Measurements from ENCODE around the gene LPO. TPM values are rescaled to one million over a fixed set of nuclear protein-coding genes. Genes with fewer than 3 reads are reported as not detected.

LPO gene
- total and polyA plus RNA-seq, 2 experiments from 2014 or later = 0.29 to 1.0 TPM

DNA sequence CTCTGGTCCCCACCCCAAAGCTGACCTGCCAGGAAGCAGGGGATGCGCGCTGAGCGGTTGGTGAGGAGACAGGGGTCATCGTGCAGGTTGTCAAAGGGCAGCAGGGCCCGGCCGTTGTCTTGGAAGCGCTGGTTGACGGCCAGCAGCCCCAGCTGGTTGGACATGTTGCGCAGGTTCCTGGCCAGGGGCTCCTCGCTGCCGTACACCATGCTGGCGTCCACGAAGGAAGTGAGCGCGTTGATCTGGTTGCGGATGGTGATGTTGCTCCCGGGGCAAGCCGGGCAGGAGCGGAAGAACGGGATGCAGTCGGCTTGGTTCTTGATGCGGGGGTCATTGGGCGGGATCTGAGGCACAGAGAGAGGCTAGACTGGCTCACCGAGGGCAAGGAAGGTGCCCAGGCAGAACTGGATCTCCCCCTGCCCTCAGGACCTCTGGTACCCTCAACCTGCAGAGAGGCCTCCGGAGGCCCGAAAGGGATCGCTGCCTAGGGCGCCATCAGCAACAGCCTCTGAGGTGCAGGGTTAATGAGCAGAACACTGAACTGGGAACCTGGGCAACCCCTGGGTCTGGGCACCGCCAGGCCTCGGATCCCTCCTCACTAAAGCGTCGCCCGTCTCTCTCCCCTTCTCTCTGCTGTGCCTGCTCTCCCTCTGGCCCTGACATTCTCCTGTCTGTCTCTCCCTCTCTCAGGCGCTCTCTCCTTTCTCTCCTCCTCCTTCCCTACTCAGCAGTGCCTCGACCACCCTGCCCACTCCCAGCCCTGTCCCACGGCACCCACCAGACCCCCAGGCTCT, 39.6 kb downstream of the LPO start:
- no peak overlapping the region for H3K4me3 ChIP-seq
- no peaks in the 10 kb centered on the region for H3K4me1 ChIP-seq (ENCODE audit: insufficient read depth)
- H3K4me2 ChIP-seq = no peak overlapping the region
- H3K9me2 ChIP-seq (replicated peaks; ENCODE audit: insufficient read depth) = no peaks in the 10 kb centered on the region
- no peaks in the 10 kb centered on the region for H3K9me3 ChIP-seq (ENCODE audit: low read depth)
- H2AFZ ChIP-seq = no peak overlapping the region
- H3K27me3 ChIP-seq = no peaks in the 10 kb centered on the region
- WGBS (ENCODE audit: low lambda C conversion rate, missing lambda C conversion rate) = 92% methylated on average over 36 of the region's 36 CpGs
- H3K36me3 ChIP-seq (replicated peaks; ENCODE audit: insufficient read depth, low read depth) = no peaks in the 10 kb centered on the region
- no peaks in the 10 kb centered on the region for H4K20me1 ChIP-seq (ENCODE audit: insufficient read depth, poor library complexity, severe bottlenecking)
- no peak for TF ChIP-seq EZH2phosphoT487 (IDR thresholded peaks at IDR 0.05; ENCODE audit: low read depth, severe bottlenecking, unreplicated experiment)
- TF ChIP-seq CTCF (IDR thresholded peaks at IDR 0.05; ENCODE audit: poor library complexity) = no peak
- no peak for TF ChIP-seq EZH2 (IDR thresholded peaks at IDR 0.05; ENCODE audit: borderline replicate concordance)
- no peak overlapping the region for H3K27ac ChIP-seq
- H3K79me2 ChIP-seq = no peaks in the 10 kb centered on the region
- no peak for DNase-seq (ENCODE audit: low spot score)

DNA sequence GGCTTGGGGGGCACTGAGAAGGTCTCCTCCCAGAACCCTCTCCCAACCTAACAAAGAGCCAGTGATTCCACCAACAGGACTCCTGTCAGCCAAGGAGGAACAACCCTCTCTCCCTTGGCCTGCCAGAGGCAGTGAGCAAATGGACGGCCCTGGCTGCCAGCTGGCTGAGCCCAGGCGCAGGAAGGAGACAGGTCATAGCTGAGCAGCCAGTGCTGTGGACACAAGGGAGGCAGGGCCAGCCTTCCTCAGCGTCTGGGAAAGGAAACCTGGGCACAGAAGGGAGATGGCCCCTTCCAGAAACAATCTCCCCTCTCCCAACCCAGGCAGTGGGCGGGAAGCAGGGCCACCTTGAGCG, 40.3 kb downstream of the LPO start:
- no peaks in the 10 kb centered on the region for H3K9me3 ChIP-seq (ENCODE audit: low read depth)
- H3K4me1 ChIP-seq (ENCODE audit: insufficient read depth) = no peaks in the 10 kb centered on the region
- H3K79me2 ChIP-seq = no peaks in the 10 kb centered on the region
- DNase-seq (ENCODE audit: low spot score) = no peak
- no peak overlapping the region for H2AFZ ChIP-seq
- no peaks in the 10 kb centered on the region for H3K36me3 ChIP-seq (replicated peaks; ENCODE audit: insufficient read depth, low read depth)
- H3K27ac ChIP-seq = no peak overlapping the region
- H3K9me2 ChIP-seq (replicated peaks; ENCODE audit: insufficient read depth) = no peaks in the 10 kb centered on the region
- H3K4me2 ChIP-seq = no peak overlapping the region
- H3K4me3 ChIP-seq = no peak overlapping the region
- no peak for TF ChIP-seq CTCF (IDR thresholded peaks at IDR 0.05; ENCODE audit: poor library complexity)
- TF ChIP-seq EZH2 (IDR thresholded peaks at IDR 0.05; ENCODE audit: borderline replicate concordance) = no peak
- TF ChIP-seq EZH2phosphoT487 (IDR thresholded peaks at IDR 0.05; ENCODE audit: low read depth, severe bottlenecking, unreplicated experiment) = no peak
- WGBS (ENCODE audit: low lambda C conversion rate, missing lambda C conversion rate) = 74% methylated on average over 5 of the region's 5 CpGs
- H3K27me3 ChIP-seq = no peaks in the 10 kb centered on the region
- H4K20me1 ChIP-seq (ENCODE audit: insufficient read depth, poor library complexity, severe bottlenecking) = no peaks in the 10 kb centered on the region

DNA sequence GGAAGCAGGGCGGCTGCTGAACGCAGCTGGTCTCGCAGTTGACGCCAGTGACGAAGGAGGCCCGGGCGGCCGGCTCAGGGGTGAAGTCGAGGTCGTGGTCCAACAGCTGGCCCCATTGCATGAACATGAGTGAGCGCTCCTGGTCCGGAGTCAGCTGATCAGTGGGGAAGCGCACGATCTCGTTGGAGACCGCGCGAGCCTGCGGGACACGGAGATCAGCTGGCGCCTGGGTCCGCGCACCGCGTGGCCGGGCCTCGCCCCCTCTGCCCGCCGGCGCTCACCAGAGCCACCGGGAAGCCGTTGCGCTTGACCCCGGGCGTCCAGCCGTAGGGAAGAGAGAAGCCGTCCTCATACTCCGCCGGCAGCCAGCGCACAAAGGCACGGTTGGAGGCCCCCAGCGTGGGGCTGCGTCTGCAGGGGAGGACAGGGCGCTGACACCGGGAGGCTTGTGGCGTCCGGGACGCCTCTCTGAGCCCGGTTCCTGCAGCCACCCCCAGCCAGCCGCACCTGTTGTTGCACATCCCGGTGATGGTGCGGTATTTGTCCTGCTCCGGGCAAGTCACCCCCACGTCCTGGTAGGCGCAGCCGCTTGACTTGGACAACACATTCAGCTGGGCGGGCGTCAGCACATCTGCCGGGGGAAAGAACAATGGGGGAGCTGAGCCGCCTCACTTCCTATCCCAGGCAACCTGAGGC, 40.8 kb downstream of the LPO start:
- no peaks in the 10 kb centered on the region for H4K20me1 ChIP-seq (ENCODE audit: insufficient read depth, poor library complexity, severe bottlenecking)
- no peak overlapping the region for H2AFZ ChIP-seq
- TF ChIP-seq CTCF (IDR thresholded peaks at IDR 0.05; ENCODE audit: poor library complexity) (no peak), EZH2phosphoT487 (IDR thresholded peaks at IDR 0.05; ENCODE audit: low read depth, severe bottlenecking, unreplicated experiment) (no peak), EZH2 (IDR thresholded peaks at IDR 0.05; ENCODE audit: borderline replicate concordance) (no peak)
- no peaks in the 10 kb centered on the region for H3K9me2 ChIP-seq (replicated peaks; ENCODE audit: insufficient read depth)
- H3K4me3 ChIP-seq = no peak overlapping the region
- H3K27ac ChIP-seq = no peak overlapping the region
- no peaks in the 10 kb centered on the region for H3K4me1 ChIP-seq (ENCODE audit: insufficient read depth)
- no peaks in the 10 kb centered on the region for H3K9me3 ChIP-seq (ENCODE audit: low read depth)
- no peak for DNase-seq (ENCODE audit: low spot score)
- H3K27me3 ChIP-seq = no peaks in the 10 kb centered on the region
- WGBS (ENCODE audit: low lambda C conversion rate, missing lambda C conversion rate) = 82% methylated on average over 37 of the region's 60 CpGs
- H3K79me2 ChIP-seq = no peaks in the 10 kb centered on the region
- no peaks in the 10 kb centered on the region for H3K36me3 ChIP-seq (replicated peaks; ENCODE audit: insufficient read depth, low read depth)
- H3K4me2 ChIP-seq = no peak overlapping the region

Measured in hepatocyte (in vitro differentiated cells).